Smooth muscle cell of the brain vasculature (primary cell): ENCODE data around the gene PRIMA1.

Source experiments
- DNase-seq: peaks from one replicate; pipeline ENCODE4 v3.0.0-alpha.2; 2012; ENCODE audit warnings: low read depth, low spot score

The PRIMA1 gene

GRCh38 chr14:93753647-93754046, 34.6 kb downstream of the PRIMA1 start:
- DNase-seq: no peak

- no peak for DNase-seq
Observed at GRCh38 chr14:93752980-93753561, 35.2 kb downstream of the PRIMA1 start.

- DNase-seq: no peak
Observed at GRCh38 chr14:93751946-93752655, 36.2 kb downstream of the PRIMA1 start.

GRCh38 chr14:93749076-93749420, 39.2 kb downstream of the PRIMA1 start:
- DNase-seq: no peak

- DNase-seq: no peak
Observed at GRCh38 chr14:93748208-93749075, 39.8 kb downstream of the PRIMA1 start.

GRCh38 chr14:93747560-93747959, 40.7 kb downstream of the PRIMA1 start:
- no peak for DNase-seq

GRCh38 chr14:93747102-93747501, 41.2 kb downstream of the PRIMA1 start:
- DNase-seq: no peak

- DNase-seq: no peak
Observed at GRCh38 chr14:93745603-93746273, 42.5 kb downstream of the PRIMA1 start.

- no peak for DNase-seq
Observed at GRCh38 chr14:93744876-93745275, 43.4 kb downstream of the PRIMA1 start.

- no peak for DNase-seq
Observed at GRCh38 chr14:93744176-93744575, 44.1 kb downstream of the PRIMA1 start.

GRCh38 chr14:93743270-93744060, 44.8 kb downstream of the PRIMA1 start:
- DNase-seq: no peak

- DNase-seq: no peak
Observed at GRCh38 chr14:93742761-93743160, 45.5 kb downstream of the PRIMA1 start.

GRCh38 chr14:93741556-93742230, 46.6 kb downstream of the PRIMA1 start:
- DNase-seq: no peak

- no peak for DNase-seq
Observed at GRCh38 chr14:93737634-93738033, 50.7 kb downstream of the PRIMA1 start.

- DNase-seq: no peak
Observed at GRCh38 chr14:93736378-93737014, 51.8 kb downstream of the PRIMA1 start.

GRCh38 chr14:93735206-93735605, 53.1 kb downstream of the PRIMA1 start:
- no peak for DNase-seq

GRCh38 chr14:93734086-93734822, 54.0 kb downstream of the PRIMA1 start:
- no peak for DNase-seq

GRCh38 chr14:93733631-93734030, 54.7 kb downstream of the PRIMA1 start:
- DNase-seq: no peak

GRCh38 chr14:93733231-93733630, 55.1 kb downstream of the PRIMA1 start:
- no peak for DNase-seq

GRCh38 chr14:93732524-93732923, 55.8 kb downstream of the PRIMA1 start:
- DNase-seq: no peak
